Mesendoderm (in vitro differentiated cells): Measurements from ENCODE around the gene MAP1A.

Source experiments
- DNase-seq: peaks from one replicate; pipeline ENCODE4 v3.0.0; 2013
- H2AK5ac ChIP-seq: 2 replicates; pipeline ENCODE4 v1.6.1; 2013; ENCODE audit warnings: low read length, inconsistent platforms
- H2BK120ac ChIP-seq: 2 replicates; pipeline ENCODE4 v1.6.1; 2013; ENCODE audit warnings: low read depth, mild to moderate bottlenecking, low read length, moderate library complexity, mixed read lengths
- H2BK15ac ChIP-seq: replicated peaks from 2 replicates; pipeline ENCODE4 v1.6.1; 2013; ENCODE audit warnings: low read depth, mild to moderate bottlenecking, moderate library complexity
- H2BK5ac ChIP-seq: 2 replicates; pipeline ENCODE4 v1.6.1; 2013; ENCODE audit warnings: low read length, inconsistent platforms
- H3K18ac ChIP-seq: 2 replicates; pipeline ENCODE4 v1.6.1; 2013; ENCODE audit warnings: mild to moderate bottlenecking, low read length, mixed read lengths
- H3K23ac ChIP-seq: one replicate; pipeline ENCODE4 v1.6.1; 2013; ENCODE audit warnings: low read length
- H3K27ac ChIP-seq: 2 replicates; pipeline ENCODE4 v1.5.1; 2013; ENCODE audit warnings: low read depth, mild to moderate bottlenecking, inconsistent platforms, low read length, moderate library complexity
- H3K27me3 ChIP-seq: 2 replicates; pipeline ENCODE4 v1.6.1; 2013; ENCODE audit warnings: low read length, control low read depth, mild to moderate bottlenecking, inconsistent platforms; ENCODE audit not compliant: insufficient read depth, poor library complexity
- H3K36me3 ChIP-seq: 2 replicates; pipeline ENCODE4 v1.6.1; 2013; ENCODE audit warnings: low read length, inconsistent platforms; ENCODE audit not compliant: control insufficient read depth, insufficient read depth
- H3K4ac ChIP-seq: one replicate; pipeline ENCODE4 v1.6.1; 2013; ENCODE audit warnings: low read depth, mild to moderate bottlenecking, low read length, moderate library complexity
- H3K4me1 ChIP-seq: 2 replicates; pipeline ENCODE4 v1.6.1; 2013; ENCODE audit warnings: low read depth, low read length, inconsistent platforms; ENCODE audit not compliant: control insufficient read depth
- H3K4me2 ChIP-seq: 2 replicates; pipeline ENCODE4 v1.6.1; 2013; ENCODE audit warnings: low read length
- H3K4me3 ChIP-seq: 2 replicates; pipeline ENCODE4 v1.5.1; 2013; ENCODE audit warnings: mild to moderate bottlenecking, low read length
- H3K56ac ChIP-seq: one replicate; pipeline ENCODE4 v1.6.1; 2013; ENCODE audit warnings: low read length
- H3K79me1 ChIP-seq: 2 replicates; pipeline ENCODE4 v1.6.1; 2013; ENCODE audit warnings: low read length, inconsistent platforms
- H3K79me2 ChIP-seq: 2 replicates; pipeline ENCODE4 v1.6.1; 2013; ENCODE audit warnings: mild to moderate bottlenecking, low read length; ENCODE audit not compliant: control insufficient read depth, insufficient read depth
- H3K9ac ChIP-seq: 2 replicates; pipeline ENCODE4 v1.6.1; 2013; ENCODE audit warnings: low read length, inconsistent platforms
- H4K5ac ChIP-seq: one replicate; pipeline ENCODE4 v1.6.1; 2013; ENCODE audit warnings: low read length
- H4K8ac ChIP-seq: one replicate; pipeline ENCODE4 v1.6.1; 2013; ENCODE audit warnings: low read depth, mild to moderate bottlenecking, control low read depth, low read length, moderate library complexity
- WGBS: extraction: QIAGEN DNeasy Blood & Tissue Kit; methylation state at CpG from one replicate; pipeline ENCODE4 v1.1.7; 2013; ENCODE audit warnings: low lambda C conversion rate, missing lambda C conversion rate; ENCODE audit not compliant: insufficient coverage; ENCODE audit errors: extremely low coverage; 5-methylcytosine and 5-hydroxymethylcytosine counted together

Gene MAP1A

GRCh38 chr15:43518197-43518761 lies 871 bp downstream of the MAP1A start:
- no peaks in the 10 kb centered on the region for H3K36me3 ChIP-seq
- H4K5ac ChIP-seq = no peak overlapping the region
- peak overlapping the region; percentile 26 for H3K4me3 ChIP-seq
- no peak overlapping the region for H2BK15ac ChIP-seq
- no peak overlapping the region for H2BK120ac ChIP-seq
- peaks cover 12% of the 10 kb centered on the region for H3K4me1 ChIP-seq
- no peak overlapping the region for H3K23ac ChIP-seq
- no peak overlapping the region for H2AK5ac ChIP-seq
- peak; percentile 75 for DNase-seq
- no CpG with 5 or more reads among the region's 18 CpGs for WGBS
- H3K56ac ChIP-seq = peak overlapping the region; percentile 39
- no peak overlapping the region for H3K18ac ChIP-seq
- H3K9ac ChIP-seq = peak overlapping the region; percentile 60
- peak overlapping the region; percentile 97 for H3K4me2 ChIP-seq
- H4K8ac ChIP-seq = no peak overlapping the region
- no peak overlapping the region for H3K4ac ChIP-seq
- no peak overlapping the region for H2BK5ac ChIP-seq
- no peak overlapping the region for H3K27ac ChIP-seq
- H3K27me3 ChIP-seq = peaks cover 1% of the 10 kb centered on the region
- H3K79me1 ChIP-seq = no peaks in the 10 kb centered on the region
- no peaks in the 10 kb centered on the region for H3K79me2 ChIP-seq

GRCh38 chr15:43519196-43519595 lies 1.8 kb downstream of the MAP1A start:
- no peak overlapping the region for H2AK5ac ChIP-seq
- H2BK5ac ChIP-seq = no peak overlapping the region
- no peaks in the 10 kb centered on the region for H3K79me2 ChIP-seq
- no peak overlapping the region for H2BK120ac ChIP-seq
- H3K18ac ChIP-seq = no peak overlapping the region
- no peak for DNase-seq
- no peaks in the 10 kb centered on the region for H3K36me3 ChIP-seq
- no peak overlapping the region for H4K8ac ChIP-seq
- H3K27me3 ChIP-seq = peaks cover 1% of the 10 kb centered on the region
- no peak overlapping the region for H4K5ac ChIP-seq
- WGBS = no CpG with 5 or more reads among the region's 2 CpGs
- H3K23ac ChIP-seq = no peak overlapping the region
- peaks cover 12% of the 10 kb centered on the region for H3K4me1 ChIP-seq
- no peak overlapping the region for H3K4ac ChIP-seq
- H3K4me3 ChIP-seq = no peak overlapping the region
- no peak overlapping the region for H3K27ac ChIP-seq
- H3K9ac ChIP-seq = no peak overlapping the region
- H3K79me1 ChIP-seq = no peaks in the 10 kb centered on the region
- no peak overlapping the region for H2BK15ac ChIP-seq
- no peak overlapping the region for H3K4me2 ChIP-seq
- H3K56ac ChIP-seq = no peak overlapping the region

GRCh38 chr15:43520138-43520537 lies 2.7 kb downstream of the MAP1A start:
- Histone ChIP-seq H3K4me2 (no peak overlapping the region), H2BK15ac (no peak overlapping the region), H3K23ac (no peak overlapping the region), H3K27ac (no peak overlapping the region), H4K8ac (no peak overlapping the region), H2BK5ac (no peak overlapping the region), H3K18ac (no peak overlapping the region), H3K79me2 (no peaks in the 10 kb centered on the region), H2AK5ac (no peak overlapping the region), H4K5ac (no peak overlapping the region), H3K4ac (no peak overlapping the region), H3K27me3 (peaks cover 1% of the 10 kb centered on the region), H2BK120ac (no peak overlapping the region), H3K4me3 (no peak overlapping the region), H3K56ac (no peak overlapping the region), H3K36me3 (no peaks in the 10 kb centered on the region), H3K4me1 (peaks cover 12% of the 10 kb centered on the region), H3K9ac (no peak overlapping the region), H3K79me1 (no peaks in the 10 kb centered on the region)
- no CpG with 5 or more reads among the region's 2 CpGs for WGBS
- no peak for DNase-seq

- Histone ChIP-seq H2AK5ac (no peak overlapping the region), H4K8ac (no peak overlapping the region), H3K4me3 (no peak overlapping the region), H3K79me1 (no peaks in the 10 kb centered on the region), H3K18ac (no peak overlapping the region), H2BK15ac (no peak overlapping the region), H3K23ac (no peak overlapping the region), H3K56ac (no peak overlapping the region), H3K36me3 (no peaks in the 10 kb centered on the region), H3K27ac (no peak overlapping the region), H2BK5ac (no peak overlapping the region), H2BK120ac (no peak overlapping the region), H3K4ac (no peak overlapping the region), H3K79me2 (no peaks in the 10 kb centered on the region), H3K27me3 (peaks cover 1% of the 10 kb centered on the region), H4K5ac (no peak overlapping the region), H3K4me1 (peaks cover 8% of the 10 kb centered on the region), H3K4me2 (no peak overlapping the region), H3K9ac (no peak overlapping the region)
- no peak for DNase-seq
- WGBS = no CpG with 5 or more reads among the region's 11 CpGs
Observed at GRCh38 chr15:43521419-43521818, 4.0 kb downstream of the MAP1A start.

- no peak overlapping the region for H3K56ac ChIP-seq
- H3K79me1 ChIP-seq = no peaks in the 10 kb centered on the region
- no peak overlapping the region for H2BK15ac ChIP-seq
- no peak overlapping the region for H2BK120ac ChIP-seq
- H2BK5ac ChIP-seq = no peak overlapping the region
- no peak overlapping the region for H4K5ac ChIP-seq
- H3K27me3 ChIP-seq = peaks cover 1% of the 10 kb centered on the region
- H3K79me2 ChIP-seq = no peaks in the 10 kb centered on the region
- no peak overlapping the region for H3K4me3 ChIP-seq
- no CpG with 5 or more reads among the region's 9 CpGs for WGBS
- no peaks in the 10 kb centered on the region for H3K36me3 ChIP-seq
- H3K27ac ChIP-seq = no peak overlapping the region
- no peak overlapping the region for H3K4ac ChIP-seq
- no peak overlapping the region for H2AK5ac ChIP-seq
- H3K4me1 ChIP-seq = peaks cover 4% of the 10 kb centered on the region
- no peak overlapping the region for H4K8ac ChIP-seq
- H3K4me2 ChIP-seq = no peak overlapping the region
- no peak overlapping the region for H3K23ac ChIP-seq
- no peak overlapping the region for H3K9ac ChIP-seq
- DNase-seq = no peak
- no peak overlapping the region for H3K18ac ChIP-seq
Observed at GRCh38 chr15:43522247-43522646, 4.8 kb downstream of the MAP1A start.

- Histone ChIP-seq H3K23ac (no peak overlapping the region), H3K18ac (no peak overlapping the region), H3K27me3 (peaks cover 1% of the 10 kb centered on the region), H4K5ac (no peak overlapping the region), H3K4me3 (no peak overlapping the region), H3K79me1 (no peaks in the 10 kb centered on the region), H3K9ac (no peak overlapping the region), H2BK15ac (no peak overlapping the region), H2BK5ac (no peak overlapping the region), H2AK5ac (no peak overlapping the region), H3K36me3 (no peaks in the 10 kb centered on the region), H3K79me2 (no peaks in the 10 kb centered on the region), H3K4me1 (no peaks in the 10 kb centered on the region), H3K4me2 (no peak overlapping the region), H3K4ac (no peak overlapping the region), H3K27ac (no peak overlapping the region), H4K8ac (no peak overlapping the region), H3K56ac (no peak overlapping the region), H2BK120ac (no peak overlapping the region)
- no CpG with 5 or more reads among the region's 7 CpGs for WGBS
- no peak for DNase-seq
Observed at GRCh38 chr15:43523646-43524045, 6.2 kb downstream of the MAP1A start.
